K562 (cell line): ENCODE results near the gene NFIC. TPM values are rescaled to one million over a fixed set of nuclear protein-coding genes. Genes with fewer than 3 reads are reported as not detected.

Experiments
- ADNP ChIP-seq: fragments of 200-800 bp; sonication (Bioruptor generic); IDR thresholded peaks from 2 replicates; pipeline ENCODE4 v1.6.1; 2016; ENCODE audit warnings: missing genetic modification characterization, missing compliant biosample characterization
- ATF7 ChIP-seq: fragments of 450-650 bp; IDR thresholded peaks from 2 replicates; pipeline ENCODE4 v1.7.1; 2014; ENCODE audit warnings: mild to moderate bottlenecking, moderate library complexity
- CBFB ChIP-seq: sonication (generic); formaldehyde crosslinking; IDR thresholded peaks from 2 replicates; pipeline ENCODE4 v1.4.0; 2020; ENCODE audit warnings: mild to moderate bottlenecking, missing genetic modification reagents
- CC2D1A ChIP-seq: fragments of 450-650 bp; IDR thresholded peaks from 2 replicates; pipeline ENCODE4 v1.6.1; 2017; ENCODE audit warnings: mild to moderate bottlenecking
- PHB ChIP-seq: fragments of 250-450 bp; sonication (Bioruptor Pico); IDR thresholded peaks from 2 replicates; pipeline ENCODE4 v1.5.0; 2021
- PTBP1 ChIP-seq: fragments of 200-400 bp; formaldehyde crosslinking; IDR thresholded peaks from 2 replicates; pipeline ENCODE4 v1.6.1; 2017; ENCODE audit warnings: low read depth, low read length
- RAD21 ChIP-seq, 2 experiments: fragments of 250-450 bp in 1 of 2; fragments of 450-650 bp in 1 of 2; sonication (Bioruptor Pico) in 1 of 2; formaldehyde crosslinking in 1 of 2; IDR thresholded peaks in 1 of 2; conservative IDR thresholded peaks in 1 of 2; 2 replicates each; pipeline versions ENCODE4 v1.4.0 to v1.8.0; 2020 to 2022; ENCODE audit warnings: mild to moderate bottlenecking in 2 of 2, moderate library complexity in 1 of 2
- RFX1 ChIP-seq: fragments of 450-650 bp; IDR thresholded peaks from 2 replicates; pipeline ENCODE4 v1.6.1; 2016; ENCODE audit warnings: mild to moderate bottlenecking, moderate library complexity
- SPI1 ChIP-seq: IDR thresholded peaks from 2 replicates; pipeline ENCODE4 v1.6.1; 2011; ENCODE audit warnings: low read depth, low read length, control low read depth, borderline replicate concordance
- STAG1 ChIP-seq: sonication (generic); formaldehyde crosslinking; IDR thresholded peaks from 2 replicates; pipeline ENCODE4 v1.5.0; 2020; ENCODE audit warnings: missing genetic modification reagents, borderline replicate concordance
- ZBTB7A ChIP-seq: IDR thresholded peaks from 2 replicates; pipeline ENCODE4 v1.6.1; 2011; ENCODE audit warnings: low read depth, mild to moderate bottlenecking, low read length, moderate library complexity, borderline replicate concordance; ENCODE audit not compliant: control insufficient read depth
- ZNF431 ChIP-seq: sonication (generic); formaldehyde crosslinking; IDR thresholded peaks from 2 replicates; pipeline ENCODE4 v1.8.0; 2022; ENCODE audit warnings: mild to moderate bottlenecking, missing genetic modification reagents
- ZNF766 ChIP-seq: fragments of 200-800 bp; sonication (Bioruptor generic); conservative IDR thresholded peaks from 2 replicates; pipeline ENCODE4 v1.6.1; 2016; ENCODE audit warnings: missing genetic modification characterization, missing compliant biosample characterization
- polyA plus RNA-seq, 8 experiments: library from polyadenylated mRNA; depleted of rRNA in 4 of 8; stranded (reverse) in 5 of 8; unstranded in 3 of 8; fragments of >200 nt; fragmentation: Nextera tagmentation in 2 of 8; fragmentation: Illumina TruSeq in 1 of 8; extraction: Ambion mirVana in 2 of 8; extraction: Trizol in 1 of 8; gene quantifications; 2 replicates each; pipeline versions ENCODE4 v1.2.1 to v1.2.3, GENCODE V29; 2011 to 2014; ENCODE audit warnings: inconsistent platforms in 1 of 8, missing spikeins in 1 of 8
- total RNA-seq, 7 experiments: library from RNA; depleted of rRNA in 6 of 7; stranded (reverse); fragments of >200 nt in 6 of 7; fragmentation: Illumina TruSeq in 2 of 7; extraction: Trizol in 2 of 7; gene quantifications; 2 replicates each; pipeline versions ENCODE4 v1.2.1 to v1.2.3, GENCODE V29; 2011 to 2021; ENCODE audit warnings: low replicate concordance in 1 of 7
- TF ChIP-seq, protein P1 (sequence below): fragments of 450-650 bp; conservative IDR thresholded peaks from 2 replicates; pipeline ENCODE4 v1.6.1; 2016; ENCODE audit warnings: missing genetic modification characterization, low read depth, mild to moderate bottlenecking, control low read depth, missing compliant biosample characterization
- TF ChIP-seq, protein P2 (sequence below), 2 experiments: fragments of 150-350 bp in 1 of 2; IDR thresholded peaks; 2 replicates each; pipeline ENCODE4 v1.6.1; 2012 to 2016; ENCODE audit warnings: low read depth in 2 of 2, low read length in 2 of 2, mild to moderate bottlenecking in 1 of 2, moderate library complexity in 1 of 2
- TF ChIP-seq, protein P3 (sequence below): sonication (generic); formaldehyde crosslinking; IDR thresholded peaks from 2 replicates; pipeline ENCODE4 v1.8.0; 2022; ENCODE audit warnings: mild to moderate bottlenecking, low read depth, missing genetic modification reagents
- TF ChIP-seq, protein P4 (sequence below): fragments of 200-800 bp; sonication (Bioruptor generic); IDR thresholded peaks from 2 replicates; pipeline ENCODE4 v1.6.1; 2017; ENCODE audit warnings: missing genetic modification characterization, missing compliant biosample characterization
- TF ChIP-seq, protein P5 (sequence below): fragments of 250-450 bp; sonication (Bioruptor Pico); IDR thresholded peaks from 2 replicates; pipeline ENCODE4 v1.4.0; 2020

Gene NFIC
- total and polyA plus RNA-seq, 9 of the 15 experiments (the other 6 are each of a cell fraction or from before 2014, with no cell fraction given), result 0.71 to 62.1 (median 6.9) TPM

DNA sequence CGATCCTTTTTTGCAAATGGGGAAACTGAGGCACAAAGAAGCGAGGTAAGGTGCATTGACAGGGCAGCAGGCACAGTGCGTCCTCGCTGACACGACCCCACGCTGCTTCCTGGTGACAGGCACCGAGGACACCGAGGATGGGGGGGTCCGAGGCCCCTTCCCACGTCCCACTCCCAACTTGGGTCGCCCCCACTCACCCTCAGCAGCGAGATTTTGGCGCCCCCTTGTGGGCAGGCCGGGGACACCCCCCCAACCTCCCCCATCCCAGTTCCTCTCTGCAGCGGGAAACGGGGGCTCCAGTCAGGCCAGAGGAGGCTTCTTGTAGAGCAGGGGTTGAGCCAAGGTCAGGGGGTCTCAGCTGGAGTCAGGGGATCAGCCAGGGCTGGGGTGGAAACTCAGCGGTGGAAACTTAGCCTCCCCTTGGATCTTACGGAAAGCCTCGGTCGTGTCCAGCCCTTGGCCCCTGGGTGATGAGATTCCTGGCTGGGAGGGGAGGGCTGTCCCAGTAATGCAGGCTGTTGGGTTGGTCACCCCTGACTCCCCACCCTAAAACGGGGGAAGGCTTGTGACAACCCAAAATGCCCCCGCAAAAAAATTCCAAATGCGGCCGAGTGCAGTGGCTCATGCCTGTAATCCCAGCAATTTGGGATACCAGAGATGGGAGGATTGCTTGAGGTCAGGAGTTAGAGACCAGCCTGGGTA, 105.7 kb downstream of the NFIC start (continued):
- TF ChIP-seq, protein P1, sequence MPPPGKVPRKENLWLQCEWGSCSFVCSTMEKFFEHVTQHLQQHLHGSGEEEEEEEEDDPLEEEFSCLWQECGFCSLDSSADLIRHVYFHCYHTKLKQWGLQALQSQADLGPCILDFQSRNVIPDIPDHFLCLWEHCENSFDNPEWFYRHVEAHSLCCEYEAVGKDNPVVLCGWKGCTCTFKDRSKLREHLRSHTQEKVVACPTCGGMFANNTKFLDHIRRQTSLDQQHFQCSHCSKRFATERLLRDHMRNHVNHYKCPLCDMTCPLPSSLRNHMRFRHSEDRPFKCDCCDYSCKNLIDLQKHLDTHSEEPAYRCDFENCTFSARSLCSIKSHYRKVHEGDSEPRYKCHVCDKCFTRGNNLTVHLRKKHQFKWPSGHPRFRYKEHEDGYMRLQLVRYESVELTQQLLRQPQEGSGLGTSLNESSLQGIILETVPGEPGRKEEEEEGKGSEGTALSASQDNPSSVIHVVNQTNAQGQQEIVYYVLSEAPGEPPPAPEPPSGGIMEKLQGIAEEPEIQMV (tag), result no peak
- TF ChIP-seq, protein P2, sequence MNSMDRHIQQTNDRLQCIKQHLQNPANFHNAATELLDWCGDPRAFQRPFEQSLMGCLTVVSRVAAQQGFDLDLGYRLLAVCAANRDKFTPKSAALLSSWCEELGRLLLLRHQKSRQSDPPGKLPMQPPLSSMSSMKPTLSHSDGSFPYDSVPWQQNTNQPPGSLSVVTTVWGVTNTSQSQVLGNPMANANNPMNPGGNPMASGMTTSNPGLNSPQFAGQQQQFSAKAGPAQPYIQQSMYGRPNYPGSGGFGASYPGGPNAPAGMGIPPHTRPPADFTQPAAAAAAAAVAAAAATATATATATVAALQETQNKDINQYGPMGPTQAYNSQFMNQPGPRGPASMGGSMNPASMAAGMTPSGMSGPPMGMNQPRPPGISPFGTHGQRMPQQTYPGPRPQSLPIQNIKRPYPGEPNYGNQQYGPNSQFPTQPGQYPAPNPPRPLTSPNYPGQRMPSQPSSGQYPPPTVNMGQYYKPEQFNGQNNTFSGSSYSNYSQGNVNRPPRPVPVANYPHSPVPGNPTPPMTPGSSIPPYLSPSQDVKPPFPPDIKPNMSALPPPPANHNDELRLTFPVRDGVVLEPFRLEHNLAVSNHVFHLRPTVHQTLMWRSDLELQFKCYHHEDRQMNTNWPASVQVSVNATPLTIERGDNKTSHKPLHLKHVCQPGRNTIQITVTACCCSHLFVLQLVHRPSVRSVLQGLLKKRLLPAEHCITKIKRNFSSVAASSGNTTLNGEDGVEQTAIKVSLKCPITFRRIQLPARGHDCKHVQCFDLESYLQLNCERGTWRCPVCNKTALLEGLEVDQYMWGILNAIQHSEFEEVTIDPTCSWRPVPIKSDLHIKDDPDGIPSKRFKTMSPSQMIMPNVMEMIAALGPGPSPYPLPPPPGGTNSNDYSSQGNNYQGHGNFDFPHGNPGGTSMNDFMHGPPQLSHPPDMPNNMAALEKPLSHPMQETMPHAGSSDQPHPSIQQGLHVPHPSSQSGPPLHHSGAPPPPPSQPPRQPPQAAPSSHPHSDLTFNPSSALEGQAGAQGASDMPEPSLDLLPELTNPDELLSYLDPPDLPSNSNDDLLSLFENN (IDR thresholded peaks at IDR 0.05; ENCODE audit: low read depth in 2 of 2, low read length in 2 of 2), result no peak
- no peak for TF ChIP-seq ZNF431 (CRISPR knock-in tag)
- TF ChIP-seq CBFB, result no peak
- TF ChIP-seq, protein P3, sequence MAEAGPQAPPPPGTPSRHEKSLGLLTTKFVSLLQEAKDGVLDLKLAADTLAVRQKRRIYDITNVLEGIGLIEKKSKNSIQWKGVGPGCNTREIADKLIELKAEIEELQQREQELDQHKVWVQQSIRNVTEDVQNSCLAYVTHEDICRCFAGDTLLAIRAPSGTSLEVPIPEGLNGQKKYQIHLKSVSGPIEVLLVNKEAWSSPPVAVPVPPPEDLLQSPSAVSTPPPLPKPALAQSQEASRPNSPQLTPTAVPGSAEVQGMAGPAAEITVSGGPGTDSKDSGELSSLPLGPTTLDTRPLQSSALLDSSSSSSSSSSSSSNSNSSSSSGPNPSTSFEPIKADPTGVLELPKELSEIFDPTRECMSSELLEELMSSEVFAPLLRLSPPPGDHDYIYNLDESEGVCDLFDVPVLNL (CRISPR knock-in tag), result no peak
- TF ChIP-seq ZNF766, result no peak
- TF ChIP-seq PTBP1, result no peak
- no peak for TF ChIP-seq ATF7
- peak; percentile 87; the same call in 1 of the 2 replicates for TF ChIP-seq STAG1
- peak; percentile 59 to 90 for TF ChIP-seq RAD21 (CRISPR knock-in tag; conservative IDR thresholded peaks at IDR 0.05 in 1 of 2, IDR thresholded peaks at IDR 0.05 in 1 of 2)
- TF ChIP-seq CC2D1A, result peak; percentile 60; the same call in 1 of the 2 replicates
- TF ChIP-seq ADNP (tag), result peak; percentile 55; the same call in 1 of the 2 replicates
- peak; percentile 95 for TF ChIP-seq ZBTB7A
- TF ChIP-seq RFX1, result no peak
- TF ChIP-seq, protein P4, sequence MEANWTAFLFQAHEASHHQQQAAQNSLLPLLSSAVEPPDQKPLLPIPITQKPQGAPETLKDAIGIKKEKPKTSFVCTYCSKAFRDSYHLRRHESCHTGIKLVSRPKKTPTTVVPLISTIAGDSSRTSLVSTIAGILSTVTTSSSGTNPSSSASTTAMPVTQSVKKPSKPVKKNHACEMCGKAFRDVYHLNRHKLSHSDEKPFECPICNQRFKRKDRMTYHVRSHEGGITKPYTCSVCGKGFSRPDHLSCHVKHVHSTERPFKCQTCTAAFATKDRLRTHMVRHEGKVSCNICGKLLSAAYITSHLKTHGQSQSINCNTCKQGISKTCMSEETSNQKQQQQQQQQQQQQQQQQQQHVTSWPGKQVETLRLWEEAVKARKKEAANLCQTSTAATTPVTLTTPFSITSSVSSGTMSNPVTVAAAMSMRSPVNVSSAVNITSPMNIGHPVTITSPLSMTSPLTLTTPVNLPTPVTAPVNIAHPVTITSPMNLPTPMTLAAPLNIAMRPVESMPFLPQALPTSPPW (CRISPR knock-in tag), result peak; percentile 67
- TF ChIP-seq PHB, result no peak
- TF ChIP-seq SPI1, result peak; percentile 79
- TF ChIP-seq, protein P5, sequence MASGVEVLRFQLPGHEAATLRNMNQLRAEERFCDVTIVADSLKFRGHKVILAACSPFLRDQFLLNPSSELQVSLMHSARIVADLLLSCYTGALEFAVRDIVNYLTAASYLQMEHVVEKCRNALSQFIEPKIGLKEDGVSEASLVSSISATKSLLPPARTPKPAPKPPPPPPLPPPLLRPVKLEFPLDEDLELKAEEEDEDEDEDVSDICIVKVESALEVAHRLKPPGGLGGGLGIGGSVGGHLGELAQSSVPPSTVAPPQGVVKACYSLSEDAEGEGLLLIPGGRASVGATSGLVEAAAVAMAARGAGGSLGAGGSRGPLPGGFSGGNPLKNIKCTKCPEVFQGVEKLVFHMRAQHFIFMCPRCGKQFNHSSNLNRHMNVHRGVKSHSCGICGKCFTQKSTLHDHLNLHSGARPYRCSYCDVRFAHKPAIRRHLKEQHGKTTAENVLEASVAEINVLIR (CRISPR knock-in tag), result no peak
